ENCODE results near the gene PACSIN1. TPM values are rescaled to one million over a fixed set of nuclear protein-coding genes. Genes with fewer than 3 reads are reported as not detected.

Gene PACSIN1, protein sequence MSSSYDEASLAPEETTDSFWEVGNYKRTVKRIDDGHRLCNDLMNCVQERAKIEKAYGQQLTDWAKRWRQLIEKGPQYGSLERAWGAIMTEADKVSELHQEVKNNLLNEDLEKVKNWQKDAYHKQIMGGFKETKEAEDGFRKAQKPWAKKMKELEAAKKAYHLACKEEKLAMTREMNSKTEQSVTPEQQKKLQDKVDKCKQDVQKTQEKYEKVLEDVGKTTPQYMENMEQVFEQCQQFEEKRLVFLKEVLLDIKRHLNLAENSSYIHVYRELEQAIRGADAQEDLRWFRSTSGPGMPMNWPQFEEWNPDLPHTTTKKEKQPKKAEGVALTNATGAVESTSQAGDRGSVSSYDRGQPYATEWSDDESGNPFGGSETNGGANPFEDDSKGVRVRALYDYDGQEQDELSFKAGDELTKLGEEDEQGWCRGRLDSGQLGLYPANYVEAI
- 0.42 TPM for total RNA-seq

DNA sequence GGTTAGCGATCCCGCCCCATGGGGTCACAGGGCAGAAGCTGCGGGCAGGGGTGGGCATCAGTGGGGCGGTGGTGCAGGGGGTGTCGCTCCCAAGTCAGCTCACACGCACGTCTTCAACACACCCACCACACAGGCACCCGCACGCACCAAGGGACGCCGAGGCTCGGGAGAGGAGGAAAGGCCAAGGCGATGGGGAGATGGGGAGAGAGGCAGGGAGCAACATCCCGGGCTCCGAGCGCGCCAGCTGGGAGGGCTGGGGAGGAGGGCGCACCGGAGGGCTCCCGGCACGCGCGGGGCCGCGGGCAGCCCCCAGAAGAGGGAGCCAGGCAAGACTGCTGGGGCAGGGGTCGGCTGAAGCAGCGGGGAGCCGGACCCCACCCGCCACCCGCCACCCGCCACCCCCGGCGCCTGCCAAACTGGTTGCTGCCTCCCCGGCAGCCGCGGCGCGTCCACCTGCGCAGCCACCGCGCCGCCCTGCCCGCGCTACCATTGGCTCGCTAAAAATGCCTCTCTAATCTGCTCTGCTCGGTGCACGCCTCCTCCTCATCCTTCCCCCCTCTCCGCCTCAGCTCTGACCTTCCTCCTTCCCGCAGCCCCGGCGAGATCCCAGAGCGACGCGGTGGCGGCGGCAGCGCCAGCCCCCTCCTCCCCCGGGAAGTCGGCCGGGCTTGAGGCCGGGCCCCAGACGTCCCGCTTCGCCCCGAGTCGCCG lies at the start of gene PACSIN1:
PACSIN1 (plus strand) TSS at position 546 of the 711 bp plus-strand sequence. CDS start 60,230 bp downstream, outside the sequence.
- Histone ChIP-seq H3K4me1 (ENCODE audit: insufficient read depth, low read length) (peaks cover 12% of the 10 kb centered on the region), H3K9me3 (ENCODE audit: low read depth, low read length) (no peaks in the 10 kb centered on the region), H3K4me3 (ENCODE audit: low read length) (no peak within 1 kb of the TSS), H3K27me3 (ENCODE audit: insufficient read depth, low read length) (peaks cover 21% of the 10 kb centered on the region)

DNA sequence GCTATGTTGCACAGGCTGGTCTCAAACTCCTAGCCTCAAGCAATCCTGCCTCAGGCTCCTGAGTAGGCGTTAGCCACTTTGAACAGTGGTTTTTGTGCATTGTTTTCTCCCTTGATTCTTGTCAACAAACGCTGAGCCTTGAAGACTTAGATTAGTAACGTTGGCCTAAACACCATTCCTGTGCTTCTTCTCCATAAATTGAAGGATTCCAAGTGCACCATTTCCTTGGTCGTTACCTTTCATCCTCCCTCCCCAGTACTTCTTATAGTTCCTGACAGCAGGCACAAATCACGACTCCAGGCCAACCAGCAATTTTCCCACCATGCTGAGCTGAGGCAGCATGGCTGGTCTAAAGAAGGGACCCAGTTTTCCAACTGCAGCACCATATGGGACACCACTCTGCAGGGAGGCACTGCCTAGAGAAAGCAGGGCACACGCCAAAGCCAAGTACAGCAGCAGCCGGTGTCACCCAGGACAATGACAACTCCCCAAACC lies 49.0 kb upstream of the PACSIN1 start:
- peaks cover 3% of the 10 kb centered on the region for H3K4me1 ChIP-seq (ENCODE audit: insufficient read depth, low read length)
- no peak overlapping the region for H3K4me3 ChIP-seq (ENCODE audit: low read length)
- no peaks in the 10 kb centered on the region for H3K27me3 ChIP-seq (ENCODE audit: insufficient read depth, low read length)
- H3K9me3 ChIP-seq (ENCODE audit: low read depth, low read length): no peaks in the 10 kb centered on the region

DNA sequence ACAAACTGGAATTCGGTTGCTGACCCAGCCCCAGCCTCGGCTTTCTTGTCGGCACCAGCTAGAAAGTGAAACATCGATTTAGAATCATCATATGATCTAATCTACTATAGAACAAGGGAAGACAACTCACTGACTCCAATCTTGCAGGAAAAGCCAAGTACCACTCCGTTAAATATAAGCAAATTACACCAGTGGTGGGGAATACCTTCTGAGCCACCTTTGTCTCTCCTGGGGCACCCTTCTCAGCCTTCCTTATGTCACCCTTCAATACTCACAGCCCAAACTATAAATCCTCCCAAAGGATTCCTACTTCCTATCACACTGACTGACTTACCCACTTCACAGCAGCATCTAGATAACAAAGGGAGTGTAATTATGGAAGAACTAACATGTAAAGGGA lies 47.5 kb upstream of the PACSIN1 start:
- Histone ChIP-seq H3K4me3 (ENCODE audit: low read length) (no peak overlapping the region), H3K27me3 (ENCODE audit: insufficient read depth, low read length) (no peaks in the 10 kb centered on the region), H3K4me1 (ENCODE audit: insufficient read depth, low read length) (peaks cover 3% of the 10 kb centered on the region), H3K9me3 (ENCODE audit: low read depth, low read length) (no peaks in the 10 kb centered on the region)

DNA sequence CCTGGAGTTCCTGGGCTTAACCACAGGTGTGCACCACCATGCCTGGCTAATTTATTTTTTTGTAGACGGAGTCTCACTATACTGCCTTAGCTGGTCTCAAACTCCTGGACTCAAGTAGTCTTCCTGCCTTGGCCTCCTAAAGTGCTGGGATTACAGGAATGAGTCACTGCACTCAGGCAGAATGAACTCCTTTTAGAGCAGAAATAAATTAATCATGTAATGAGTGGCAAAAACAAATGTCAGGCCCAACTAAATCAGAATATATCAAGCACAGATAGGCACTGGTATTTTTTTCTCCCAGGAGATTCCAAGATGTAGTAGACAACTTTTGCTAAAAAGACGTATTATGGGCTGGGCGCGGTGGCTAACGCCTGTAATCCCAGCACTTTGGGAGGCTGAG lies 42.6 kb upstream of the PACSIN1 start:
- H3K27me3 ChIP-seq (ENCODE audit: insufficient read depth, low read length): no peaks in the 10 kb centered on the region
- H3K4me3 ChIP-seq (ENCODE audit: low read length): no peak overlapping the region
- H3K4me1 ChIP-seq (ENCODE audit: insufficient read depth, low read length): peaks cover 24% of the 10 kb centered on the region
- H3K9me3 ChIP-seq (ENCODE audit: low read depth, low read length): no peaks in the 10 kb centered on the region

DNA sequence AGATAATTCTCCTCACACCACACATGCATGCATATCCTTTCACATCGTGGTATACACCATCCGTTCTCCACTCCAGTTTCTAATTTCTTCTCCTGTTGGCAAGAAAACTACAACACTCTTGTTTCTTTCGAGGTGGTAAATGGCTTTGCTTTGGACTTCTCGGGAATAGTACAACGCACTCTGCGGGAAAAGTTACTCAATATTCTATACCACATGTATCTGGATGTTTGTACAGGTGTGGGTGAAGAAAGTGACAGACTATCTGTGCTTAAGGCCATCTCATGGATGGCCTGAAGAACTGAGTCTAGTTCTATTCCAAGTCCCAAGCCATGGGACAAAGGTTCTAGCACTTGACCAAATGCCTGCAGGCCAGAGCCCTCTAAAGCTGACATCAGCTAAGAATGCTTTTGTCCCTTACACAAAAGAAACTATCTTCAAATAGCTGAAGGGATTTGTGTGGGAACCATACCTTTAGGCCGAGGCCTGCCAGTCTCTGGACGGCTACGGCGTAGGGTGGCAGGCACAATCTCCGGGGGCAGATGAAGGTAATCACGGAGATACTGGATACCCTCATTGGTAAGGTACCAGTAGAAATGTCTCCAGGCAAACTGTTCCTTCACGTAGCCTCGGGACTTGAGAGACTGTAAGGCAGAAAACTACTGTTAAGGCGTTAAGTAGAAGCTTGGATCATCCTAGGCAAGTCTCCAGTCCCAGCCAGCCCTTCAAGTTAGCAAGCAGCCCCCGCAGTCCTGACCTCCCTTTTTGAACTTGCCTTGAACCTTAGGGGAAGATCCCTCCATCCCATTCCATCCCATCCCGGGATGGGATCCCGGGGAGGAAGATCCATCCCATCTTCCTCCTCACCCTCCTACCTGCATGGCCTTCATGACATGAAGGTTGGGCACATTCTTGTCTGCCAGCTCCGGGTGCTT lies 41.4 kb upstream of the PACSIN1 start:
- Histone ChIP-seq H3K4me1 (ENCODE audit: insufficient read depth, low read length) (peaks cover 24% of the 10 kb centered on the region), H3K9me3 (ENCODE audit: low read depth, low read length) (no peaks in the 10 kb centered on the region), H3K4me3 (ENCODE audit: low read length) (peak overlapping the region; percentile 62), H3K27me3 (ENCODE audit: insufficient read depth, low read length) (no peaks in the 10 kb centered on the region)

DNA sequence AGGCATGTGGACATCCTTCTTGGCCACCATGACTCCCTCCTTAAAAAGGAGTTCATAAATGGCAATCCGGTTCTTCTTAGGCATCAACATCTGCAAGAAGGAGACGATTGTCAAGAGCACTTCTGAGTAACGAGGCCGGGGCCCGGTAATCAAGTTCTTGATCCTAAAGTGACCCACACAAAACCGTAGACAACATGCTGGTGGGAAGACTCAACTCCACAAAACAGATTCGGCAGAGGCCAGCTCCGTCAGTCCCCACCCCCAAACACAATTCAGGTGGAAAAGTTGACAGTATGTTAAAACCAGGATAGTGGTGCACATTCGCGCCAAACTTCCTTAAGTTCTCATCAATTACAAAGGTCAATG lies 40.8 kb upstream of the PACSIN1 start:
- Histone ChIP-seq H3K27me3 (ENCODE audit: insufficient read depth, low read length) (no peaks in the 10 kb centered on the region), H3K9me3 (ENCODE audit: low read depth, low read length) (no peaks in the 10 kb centered on the region), H3K4me1 (ENCODE audit: insufficient read depth, low read length) (peaks cover 24% of the 10 kb centered on the region), H3K4me3 (ENCODE audit: low read length) (peak overlapping the region; percentile 62)

DNA sequence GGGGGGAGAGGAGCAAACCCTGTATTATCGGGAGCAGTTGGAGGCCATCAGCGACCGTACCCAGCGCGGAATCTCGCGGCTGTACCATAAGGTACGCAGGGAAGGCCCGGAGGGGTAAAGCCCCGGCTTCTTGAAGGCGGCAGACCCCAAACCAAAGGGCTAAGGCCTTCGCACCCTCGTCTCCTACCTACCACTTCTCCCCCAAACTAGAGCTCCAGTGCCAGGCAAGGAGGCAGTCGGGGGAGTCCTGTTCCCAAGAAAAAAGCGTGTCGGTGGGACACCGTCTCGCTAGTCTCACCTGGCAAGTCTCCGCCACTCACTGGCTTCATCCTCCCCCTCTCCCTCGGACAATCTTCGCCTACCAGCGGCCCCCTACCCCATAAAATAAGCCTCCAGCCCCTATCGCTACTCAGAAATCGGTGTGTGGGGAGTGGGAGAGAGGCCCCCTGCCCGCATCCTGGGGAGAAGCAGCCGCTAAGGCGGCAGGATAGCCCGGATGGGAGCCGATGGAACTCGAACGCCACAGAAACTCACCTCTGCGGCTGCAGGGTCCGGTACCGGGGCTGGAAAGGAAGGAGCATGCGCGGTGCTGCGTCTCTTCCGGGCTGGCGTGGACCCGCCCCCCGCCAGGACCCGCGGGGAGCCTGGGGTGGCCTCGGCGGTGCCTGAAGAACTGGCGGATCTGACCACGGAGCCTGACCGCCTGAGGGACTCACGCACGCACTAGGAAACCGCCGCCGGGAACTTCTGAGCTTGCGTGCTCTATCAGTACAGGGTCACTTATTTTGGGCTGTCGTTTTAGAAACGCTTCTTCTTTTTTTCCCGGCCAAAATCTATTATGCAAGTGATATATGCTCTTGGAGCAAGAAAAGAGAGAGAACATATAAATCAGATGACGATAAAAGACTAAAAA lies 40.1 kb upstream of the PACSIN1 start, which contains the start of gene RPS10:
RPS10 (minus strand) TSS at position 572 of the 913 bp plus-strand sequence. CDS start 848 bp downstream, outside the sequence.
- no peaks in the 10 kb centered on the region for H3K27me3 ChIP-seq (ENCODE audit: insufficient read depth, low read length)
- H3K4me1 ChIP-seq (ENCODE audit: insufficient read depth, low read length): peaks cover 24% of the 10 kb centered on the region
- no peaks in the 10 kb centered on the region for H3K9me3 ChIP-seq (ENCODE audit: low read depth, low read length)
- H3K4me3 ChIP-seq (ENCODE audit: low read length): peak within 1 kb of the TSS; percentile 62

DNA sequence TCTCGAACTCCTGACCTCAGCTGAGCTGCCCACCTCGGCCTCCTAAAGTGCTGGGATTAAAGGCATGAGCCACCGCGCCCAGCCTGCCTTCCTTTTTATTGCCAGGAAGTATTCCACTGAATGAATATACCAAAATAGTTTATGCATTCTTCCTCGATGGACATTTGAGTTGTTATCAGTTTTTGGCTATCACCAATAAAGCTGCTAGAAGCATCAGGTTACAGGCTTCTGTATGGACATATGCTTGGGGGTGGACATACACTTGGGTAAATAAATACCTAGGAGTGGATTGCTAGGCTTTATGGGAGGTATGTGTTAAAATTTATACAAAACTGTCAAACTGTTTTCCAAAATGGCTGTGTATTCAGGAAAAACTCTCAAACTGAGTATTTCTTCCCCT lies 30.0 kb upstream of the PACSIN1 start:
- Histone ChIP-seq H3K4me3 (ENCODE audit: low read length) (no peak overlapping the region), H3K9me3 (ENCODE audit: low read depth, low read length) (no peaks in the 10 kb centered on the region)

DNA sequence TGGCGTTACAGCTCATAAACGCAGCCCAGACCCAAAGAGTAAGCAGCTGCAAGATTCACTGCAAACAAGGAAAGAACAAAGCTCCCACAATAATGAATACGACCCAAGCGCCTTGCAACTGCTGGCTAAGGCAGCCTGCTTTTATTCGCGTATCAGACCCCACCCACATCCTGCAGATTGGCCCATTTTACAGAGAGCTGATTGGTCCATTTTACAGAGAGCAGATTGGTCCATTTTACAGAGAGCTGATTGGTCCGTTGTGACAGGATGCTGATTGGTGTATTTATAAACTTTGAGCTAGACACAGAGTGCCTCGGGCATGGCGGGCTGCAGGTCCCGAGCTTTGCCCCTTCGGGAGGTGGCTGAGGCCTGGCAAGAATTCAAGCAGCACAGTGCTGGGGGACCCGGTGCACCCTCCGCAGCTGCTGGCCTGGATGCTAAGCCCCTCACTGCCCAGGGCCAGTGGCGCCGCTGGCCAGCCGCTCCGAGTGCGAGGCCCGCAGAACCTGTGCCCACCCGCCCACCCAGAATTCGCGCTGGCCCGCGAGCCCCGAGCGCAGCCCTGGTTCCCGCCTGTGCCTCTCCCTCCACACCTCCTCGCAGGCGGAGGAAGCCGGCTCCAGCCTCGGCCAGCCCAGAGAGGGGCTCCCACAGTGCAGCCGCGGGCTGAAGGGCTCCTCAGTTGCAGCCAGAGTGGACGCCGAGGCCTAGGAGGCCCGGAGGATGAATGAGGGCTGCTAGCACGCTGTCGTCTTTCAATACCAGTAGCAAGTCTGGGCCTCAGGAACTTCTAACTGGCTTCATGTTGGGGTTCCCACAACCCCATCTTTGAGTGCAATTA lies 28.9 kb upstream of the PACSIN1 start:
- no peaks in the 10 kb centered on the region for H3K27me3 ChIP-seq (ENCODE audit: insufficient read depth, low read length)
- H3K4me1 ChIP-seq (ENCODE audit: insufficient read depth, low read length): no peaks in the 10 kb centered on the region
- H3K9me3 ChIP-seq (ENCODE audit: low read depth, low read length): no peaks in the 10 kb centered on the region
- H3K4me3 ChIP-seq (ENCODE audit: low read length): no peak overlapping the region

More for the DNA sequence above, 30.0 kb upstream of the PACSIN1 start:
- Histone ChIP-seq H3K27me3 (ENCODE audit: insufficient read depth, low read length) (no peaks in the 10 kb centered on the region), H3K4me1 (ENCODE audit: insufficient read depth, low read length) (no peaks in the 10 kb centered on the region)

DNA sequence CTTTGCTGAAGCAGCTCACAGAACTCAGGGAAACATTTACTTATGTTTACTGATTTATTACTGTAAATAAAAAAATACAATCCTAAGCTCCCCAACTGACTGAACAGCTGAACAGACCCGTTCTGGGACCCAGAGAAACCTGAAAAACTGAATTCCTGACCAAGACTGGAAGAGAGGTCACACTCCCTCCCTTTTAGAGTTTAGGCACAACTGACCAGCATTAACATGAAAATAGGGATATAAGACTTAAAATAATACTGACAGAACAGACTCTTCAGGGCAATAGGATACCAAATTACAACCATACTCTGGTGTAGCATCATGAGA lies 28.3 kb upstream of the PACSIN1 start:
- Histone ChIP-seq H3K9me3 (ENCODE audit: low read depth, low read length) (no peaks in the 10 kb centered on the region), H3K4me3 (ENCODE audit: low read length) (no peak overlapping the region)

DNA sequence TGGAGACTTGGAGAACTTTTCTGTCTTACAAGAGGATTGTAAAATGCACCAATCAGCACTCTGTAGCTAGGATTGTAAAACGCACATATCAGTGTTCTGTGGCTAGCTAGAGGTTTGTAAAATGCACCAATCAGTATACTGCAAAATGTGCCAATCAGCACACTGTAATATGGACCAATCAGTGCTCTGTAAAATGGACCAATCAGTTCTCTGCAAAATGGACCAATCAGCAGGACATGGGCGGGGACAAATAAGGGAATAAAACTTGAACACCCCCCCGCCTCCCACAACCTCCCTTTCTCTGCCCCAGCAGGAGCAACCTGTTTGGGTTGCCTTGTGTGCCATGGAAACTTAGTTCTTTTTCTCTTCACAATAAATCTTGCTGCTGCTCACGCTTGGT lies 27.2 kb upstream of the PACSIN1 start:
- Histone ChIP-seq H3K4me1 (ENCODE audit: insufficient read depth, low read length) (no peaks in the 10 kb centered on the region), H3K9me3 (ENCODE audit: low read depth, low read length) (no peaks in the 10 kb centered on the region), H3K4me3 (ENCODE audit: low read length) (no peak overlapping the region), H3K27me3 (ENCODE audit: insufficient read depth, low read length) (no peaks in the 10 kb centered on the region)

More for the DNA sequence above, 28.3 kb upstream of the PACSIN1 start:
- Histone ChIP-seq H3K4me1 (ENCODE audit: insufficient read depth, low read length) (no peaks in the 10 kb centered on the region), H3K27me3 (ENCODE audit: insufficient read depth, low read length) (no peaks in the 10 kb centered on the region)

DNA sequence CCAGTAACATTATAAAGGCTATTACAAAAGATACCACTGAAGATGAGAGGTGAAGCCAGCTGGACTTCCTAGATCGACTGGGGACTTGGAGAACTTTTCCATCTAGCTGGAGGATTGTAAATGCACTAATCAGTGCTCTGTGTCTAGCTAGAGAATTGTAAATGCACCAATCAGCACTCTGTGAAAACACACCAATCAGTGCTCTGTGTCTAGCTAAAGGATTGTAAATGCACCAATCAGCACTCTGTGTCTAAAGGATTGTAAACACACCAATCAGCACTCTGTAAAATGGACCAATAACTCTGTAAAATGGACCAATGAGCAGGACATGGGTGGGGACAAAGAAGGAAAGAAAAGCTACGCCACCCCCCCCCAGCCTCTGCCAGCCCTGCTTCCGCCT lies 26.4 kb upstream of the PACSIN1 start:
- Histone ChIP-seq H3K9me3 (ENCODE audit: low read depth, low read length) (no peaks in the 10 kb centered on the region), H3K4me1 (ENCODE audit: insufficient read depth, low read length) (no peaks in the 10 kb centered on the region), H3K27me3 (ENCODE audit: insufficient read depth, low read length) (no peaks in the 10 kb centered on the region), H3K4me3 (ENCODE audit: low read length) (no peak overlapping the region)

DNA sequence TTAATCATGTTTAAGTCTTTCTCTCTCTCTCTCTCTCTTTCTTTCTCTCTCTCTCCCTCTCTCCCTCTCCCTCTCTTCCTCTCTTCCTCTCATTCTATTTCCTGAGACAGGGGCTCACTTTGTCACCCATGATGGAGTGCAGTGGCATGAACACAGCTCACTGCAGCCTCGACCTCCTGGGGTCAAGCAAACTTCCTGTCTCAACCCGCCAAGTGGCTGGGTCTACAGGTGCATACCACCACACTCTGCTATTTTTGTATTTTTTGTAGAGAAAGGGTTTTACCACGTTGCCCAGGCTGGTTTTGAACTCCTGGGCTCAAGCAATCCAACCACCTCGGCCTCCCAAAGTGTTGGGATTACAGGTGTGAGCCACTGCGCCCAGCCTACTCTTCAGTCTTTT lies 24.4 kb upstream of the PACSIN1 start:
- no peaks in the 10 kb centered on the region for H3K4me1 ChIP-seq (ENCODE audit: insufficient read depth, low read length)
- no peaks in the 10 kb centered on the region for H3K9me3 ChIP-seq (ENCODE audit: low read depth, low read length)
- H3K4me3 ChIP-seq (ENCODE audit: low read length): no peak overlapping the region
- H3K27me3 ChIP-seq (ENCODE audit: insufficient read depth, low read length): no peaks in the 10 kb centered on the region

Data from mononuclear cell (primary cell).